ENCODE data around the gene CTNNA2.

Gene CTNNA2

GRCh38 chr2:80280598-80280997 lies 767.7 kb downstream of the CTNNA2 start:
- TF ChIP-seq TAF1 (IDR thresholded peaks at IDR 0.05; ENCODE audit: borderline replicate concordance, low read depth, low read length) (no peak), POLR2A (IDR thresholded peaks at IDR 0.05; ENCODE audit: low read depth, low read length) (no peak), POLR2AphosphoS5 (IDR thresholded peaks at IDR 0.05; ENCODE audit: low read depth, low read length) (no peak)
- no peak for FAIRE-seq
- no peak for DNase-seq (ENCODE audit: insufficient read length)

- no peak for FAIRE-seq
These were observed 768.2 kb downstream of the CTNNA2 start for GRCh38 chr2:80281049-80281448.

DNA sequence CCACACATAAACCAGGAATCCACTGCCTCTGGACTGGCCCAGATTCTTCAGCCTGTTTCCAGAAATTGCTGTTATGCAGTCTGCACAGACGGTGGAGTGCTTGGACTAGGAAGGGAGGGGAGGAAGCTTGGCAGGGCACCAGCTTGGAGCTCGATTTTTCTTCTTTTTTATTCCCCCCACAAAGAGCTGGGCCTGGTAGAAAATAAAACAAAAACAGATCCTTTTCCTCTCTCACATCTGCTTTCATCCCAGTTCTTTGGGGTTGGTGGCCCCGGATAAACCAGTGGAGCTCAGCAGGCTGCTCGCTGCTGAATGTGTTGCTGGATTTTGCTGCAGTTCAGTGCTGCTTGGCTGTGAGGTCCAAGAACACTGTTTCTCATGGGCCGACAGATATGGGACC lies 775.7 kb downstream of the CTNNA2 start:
- FAIRE-seq: no peak
- no peak for DNase-seq (ENCODE audit: insufficient read length)
- TF ChIP-seq POLR2A (IDR thresholded peaks at IDR 0.05; ENCODE audit: low read depth, low read length) (no peak), POLR2AphosphoS5 (IDR thresholded peaks at IDR 0.05; ENCODE audit: low read depth, low read length) (no peak), TAF1 (IDR thresholded peaks at IDR 0.05; ENCODE audit: borderline replicate concordance, low read depth, low read length) (no peak)

More at GRCh38 chr2:80281049-80281448, 768.2 kb downstream of the CTNNA2 start:
- DNase-seq (ENCODE audit: insufficient read length): no peak
- TF ChIP-seq POLR2AphosphoS5 (IDR thresholded peaks at IDR 0.05; ENCODE audit: low read depth, low read length) (no peak), TAF1 (IDR thresholded peaks at IDR 0.05; ENCODE audit: borderline replicate concordance, low read depth, low read length) (no peak), POLR2A (IDR thresholded peaks at IDR 0.05; ENCODE audit: low read depth, low read length) (no peak)

DNA sequence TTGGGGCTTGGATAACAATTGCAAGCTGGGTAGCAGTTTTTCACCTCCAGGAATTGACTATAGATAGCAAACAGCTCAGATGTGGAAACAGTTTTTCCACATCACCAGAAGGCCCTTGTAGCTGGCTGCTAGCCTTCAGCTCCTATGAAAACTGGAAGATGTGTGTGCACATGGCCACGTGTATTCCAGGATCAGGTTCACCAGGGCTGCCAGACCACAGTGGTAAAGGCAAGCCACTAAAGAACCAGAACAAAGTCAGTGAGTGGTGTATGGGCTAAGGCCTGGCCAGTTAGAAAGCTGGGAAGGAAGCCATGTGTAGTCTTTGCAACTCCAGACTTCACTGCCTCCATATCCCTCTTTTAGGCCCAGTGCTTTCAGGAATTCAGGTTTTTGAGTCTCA lies 778.8 kb downstream of the CTNNA2 start:
- FAIRE-seq: no peak
- TF ChIP-seq TAF1 (IDR thresholded peaks at IDR 0.05; ENCODE audit: borderline replicate concordance, low read depth, low read length) (no peak), POLR2AphosphoS5 (IDR thresholded peaks at IDR 0.05; ENCODE audit: low read depth, low read length) (no peak), POLR2A (IDR thresholded peaks at IDR 0.05; ENCODE audit: low read depth, low read length) (no peak)
- no peak for DNase-seq (ENCODE audit: insufficient read length)

DNA sequence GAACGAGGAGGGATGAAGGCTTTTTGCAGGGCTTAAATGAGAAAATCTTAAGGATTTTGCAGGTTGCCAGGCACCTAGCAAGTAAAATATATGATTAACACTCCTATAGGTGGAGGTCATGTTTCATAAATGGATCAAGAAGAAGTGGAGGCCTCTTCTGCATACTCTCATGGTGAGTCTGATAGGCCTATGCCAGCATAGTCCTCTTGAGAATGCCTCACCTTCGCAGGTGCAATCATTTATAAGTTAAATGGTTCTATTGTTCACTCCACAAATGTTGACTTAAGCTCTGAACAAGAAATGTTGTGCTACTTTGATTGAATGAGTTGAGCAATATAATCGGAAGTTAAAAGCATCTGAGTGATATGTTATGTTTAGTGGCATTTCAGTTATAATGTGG lies 779.6 kb downstream of the CTNNA2 start:
- DNase-seq (ENCODE audit: insufficient read length) (no peak), FAIRE-seq (no peak)
- TF ChIP-seq POLR2A (IDR thresholded peaks at IDR 0.05; ENCODE audit: low read depth, low read length): no peak
- TF ChIP-seq TAF1 (IDR thresholded peaks at IDR 0.05; ENCODE audit: borderline replicate concordance, low read depth, low read length): no peak
- TF ChIP-seq POLR2AphosphoS5 (IDR thresholded peaks at IDR 0.05; ENCODE audit: low read depth, low read length): no peak

DNA sequence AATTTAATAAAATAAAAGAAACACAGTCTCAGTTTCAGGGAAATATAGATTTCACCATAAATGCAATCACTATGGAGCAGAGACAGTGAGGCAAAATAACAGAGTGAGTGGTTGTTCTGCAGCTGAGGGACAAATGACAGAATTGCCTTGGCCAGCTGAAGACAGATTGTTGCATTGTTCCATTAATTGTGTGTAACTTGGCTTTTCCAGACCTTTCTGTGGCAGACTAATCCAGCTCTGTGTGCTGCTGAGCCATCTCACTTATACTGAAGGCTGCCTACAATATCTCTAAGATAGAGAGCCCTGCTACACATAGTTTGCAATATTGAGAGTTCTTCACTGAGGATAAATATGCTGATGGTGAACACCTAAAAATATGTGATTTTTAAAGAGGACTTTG lies 780.2 kb downstream of the CTNNA2 start:
- DNase-seq (ENCODE audit: insufficient read length): no peak
- no peak for TF ChIP-seq TAF1 (IDR thresholded peaks at IDR 0.05; ENCODE audit: borderline replicate concordance, low read depth, low read length)
- TF ChIP-seq POLR2AphosphoS5 (IDR thresholded peaks at IDR 0.05; ENCODE audit: low read depth, low read length): no peak
- no peak for TF ChIP-seq POLR2A (IDR thresholded peaks at IDR 0.05; ENCODE audit: low read depth, low read length)
- no peak for FAIRE-seq

DNA sequence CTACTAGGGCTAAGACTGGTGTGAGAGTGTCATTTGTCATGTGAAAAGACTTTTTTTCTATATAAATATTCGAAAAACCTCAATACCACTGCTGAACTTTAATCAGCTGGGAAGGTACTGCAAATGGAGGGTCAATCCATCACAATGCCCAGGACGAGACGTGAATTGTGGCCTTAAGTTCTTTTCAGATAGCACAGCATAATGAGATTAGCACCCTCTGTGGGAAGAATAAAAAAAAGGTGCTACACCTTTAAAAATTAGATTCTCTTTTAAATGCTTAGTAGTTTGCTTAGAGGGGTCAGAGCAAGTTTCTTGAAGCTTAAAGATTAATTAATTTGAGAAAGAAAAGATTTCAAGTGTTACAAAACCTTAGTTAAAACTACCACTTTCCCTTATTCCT lies 786.1 kb downstream of the CTNNA2 start:
- TF ChIP-seq POLR2AphosphoS5 (IDR thresholded peaks at IDR 0.05; ENCODE audit: low read depth, low read length) (no peak), POLR2A (IDR thresholded peaks at IDR 0.05; ENCODE audit: low read depth, low read length) (no peak), TAF1 (IDR thresholded peaks at IDR 0.05; ENCODE audit: borderline replicate concordance, low read depth, low read length) (no peak)
- DNase-seq (ENCODE audit: insufficient read length) (no peak), FAIRE-seq (no peak)

DNA sequence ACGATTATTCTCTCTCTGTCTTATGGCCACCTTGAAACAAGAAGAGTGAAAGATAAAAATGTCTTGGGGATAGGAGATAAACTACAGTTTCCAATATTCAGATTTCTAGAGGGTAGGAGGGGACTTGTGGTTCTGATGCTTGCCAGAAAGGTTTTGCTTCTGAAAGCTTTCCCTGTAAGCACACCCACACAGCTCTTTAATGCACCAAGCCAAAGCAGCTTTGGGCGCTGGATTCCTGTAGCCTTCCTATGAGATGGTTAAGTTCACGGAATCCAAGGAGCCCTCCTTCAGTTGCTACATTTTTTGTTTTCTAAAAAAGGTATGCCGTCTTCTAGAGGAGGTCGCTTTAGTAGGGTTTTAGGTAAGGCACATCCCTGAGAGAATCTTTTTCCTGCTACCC lies 786.8 kb downstream of the CTNNA2 start:
- DNase-seq (ENCODE audit: insufficient read length): no peak
- TF ChIP-seq POLR2A (IDR thresholded peaks at IDR 0.05; ENCODE audit: low read depth, low read length): no peak
- TF ChIP-seq POLR2AphosphoS5 (IDR thresholded peaks at IDR 0.05; ENCODE audit: low read depth, low read length): no peak
- TF ChIP-seq TAF1 (IDR thresholded peaks at IDR 0.05; ENCODE audit: borderline replicate concordance, low read depth, low read length): no peak
- no peak for FAIRE-seq

- DNase-seq (ENCODE audit: insufficient read length) (no peak), FAIRE-seq (no peak)
- no peak for TF ChIP-seq POLR2A (IDR thresholded peaks at IDR 0.05; ENCODE audit: low read depth, low read length)
These were observed 787.5 kb downstream of the CTNNA2 start for GRCh38 chr2:80300346-80300745.

GRCh38 chr2:80300954-80301353 lies 788.1 kb downstream of the CTNNA2 start:
- FAIRE-seq (no peak), DNase-seq (ENCODE audit: insufficient read length) (no peak)
- TF ChIP-seq POLR2A (IDR thresholded peaks at IDR 0.05; ENCODE audit: low read depth, low read length): no peak
- no peak for TF ChIP-seq POLR2AphosphoS5 (IDR thresholded peaks at IDR 0.05; ENCODE audit: low read depth, low read length)
- no peak for TF ChIP-seq TAF1 (IDR thresholded peaks at IDR 0.05; ENCODE audit: borderline replicate concordance, low read depth, low read length)

- TF ChIP-seq POLR2A (IDR thresholded peaks at IDR 0.05; ENCODE audit: low read depth, low read length) (no peak), POLR2AphosphoS5 (IDR thresholded peaks at IDR 0.05; ENCODE audit: low read depth, low read length) (no peak), TAF1 (IDR thresholded peaks at IDR 0.05; ENCODE audit: borderline replicate concordance, low read depth, low read length) (no peak)
- DNase-seq (ENCODE audit: insufficient read length): no peak
- no peak for FAIRE-seq
These were observed 789.1 kb downstream of the CTNNA2 start for GRCh38 chr2:80302001-80302313.

DNA sequence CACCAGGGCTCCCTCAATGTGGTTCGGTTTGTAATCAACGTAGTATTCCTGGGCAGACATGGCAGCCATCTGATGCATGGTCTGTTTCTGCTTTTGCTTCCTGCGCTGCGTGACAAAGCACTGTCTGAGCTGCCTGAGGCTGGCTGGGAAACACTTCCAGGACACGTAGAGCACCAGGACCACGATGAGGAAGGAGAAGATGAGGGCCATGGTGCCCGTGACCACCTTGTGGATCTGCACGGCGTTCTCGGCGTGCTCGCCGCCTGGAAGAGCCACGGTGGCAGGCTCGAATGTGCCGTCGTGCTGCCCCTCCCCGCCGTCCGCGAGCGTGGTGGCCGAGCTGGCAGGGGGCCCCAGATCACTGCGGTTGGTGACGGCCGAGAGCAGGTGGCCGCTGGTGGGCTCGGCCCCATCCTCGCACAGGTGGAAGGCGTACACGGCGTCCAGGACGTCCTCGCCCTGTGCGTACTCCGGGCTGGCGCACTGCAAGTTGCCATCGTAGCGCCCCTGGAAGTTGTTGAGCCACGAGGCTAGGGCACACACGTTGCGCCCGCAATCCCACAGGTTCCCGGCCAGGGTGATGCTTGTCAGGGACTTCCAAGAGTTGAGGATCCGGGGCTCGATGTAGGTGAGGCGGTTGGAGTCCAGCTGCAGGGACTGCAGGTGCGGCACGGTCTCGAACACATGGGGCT lies 789.6 kb downstream of the CTNNA2 start:
- FAIRE-seq (no peak), DNase-seq (ENCODE audit: insufficient read length) (no peak)
- TF ChIP-seq POLR2A (IDR thresholded peaks at IDR 0.05; ENCODE audit: low read depth, low read length) (no peak), TAF1 (IDR thresholded peaks at IDR 0.05; ENCODE audit: borderline replicate concordance, low read depth, low read length) (no peak), POLR2AphosphoS5 (IDR thresholded peaks at IDR 0.05; ENCODE audit: low read depth, low read length) (no peak)
